ENCODE measurements around the gene NAA40.

DNA sequence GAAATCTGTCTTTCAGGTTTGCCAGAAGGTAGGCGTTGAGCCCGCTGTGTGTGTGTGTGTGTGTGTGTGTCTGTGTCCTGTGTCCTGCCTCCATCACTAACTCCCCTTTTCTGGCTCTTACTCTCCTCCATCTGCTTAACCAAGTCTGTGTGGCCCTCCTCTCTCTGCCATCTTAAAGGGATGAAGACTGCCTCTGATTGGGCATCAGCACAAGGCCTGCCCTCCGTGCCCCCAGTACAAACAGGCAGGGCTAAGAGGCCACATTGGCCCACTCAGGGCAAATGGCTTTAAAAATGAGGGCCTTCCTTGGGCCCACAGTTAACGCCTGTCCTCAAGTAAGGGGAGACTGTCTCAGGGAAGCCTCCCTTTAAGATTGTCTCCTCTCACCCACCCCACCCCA, 32.7 kb upstream of the NAA40 start:
- TF ChIP-seq ZNF687 (CRISPR knock-in tag; IDR thresholded peaks at IDR 0.05) = no peak
- no peak for TF ChIP-seq ZKSCAN1 (IDR thresholded peaks at IDR 0.05; ENCODE audit: low read length)
- no peak for TF ChIP-seq CEBPG (CRISPR knock-in tag; IDR thresholded peaks at IDR 0.05)
- no peak for TF ChIP-seq IRF2 (CRISPR knock-in tag; IDR thresholded peaks at IDR 0.05)
- TF ChIP-seq FOXA3 (CRISPR knock-in tag; IDR thresholded peaks at IDR 0.05) = no peak
- no peak for TF ChIP-seq MYPOP (CRISPR knock-in tag; IDR thresholded peaks at IDR 0.05)
- TF ChIP-seq KDM5A (IDR thresholded peaks at IDR 0.05; ENCODE audit: borderline replicate concordance, low read length) = no peak
- TF ChIP-seq, protein P1, sequence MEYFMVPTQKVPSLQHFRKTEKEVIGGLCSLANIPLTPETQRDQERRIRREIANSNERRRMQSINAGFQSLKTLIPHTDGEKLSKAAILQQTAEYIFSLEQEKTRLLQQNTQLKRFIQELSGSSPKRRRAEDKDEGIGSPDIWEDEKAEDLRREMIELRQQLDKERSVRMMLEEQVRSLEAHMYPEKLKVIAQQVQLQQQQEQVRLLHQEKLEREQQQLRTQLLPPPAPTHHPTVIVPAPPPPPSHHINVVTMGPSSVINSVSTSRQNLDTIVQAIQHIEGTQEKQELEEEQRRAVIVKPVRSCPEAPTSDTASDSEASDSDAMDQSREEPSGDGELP (IDR thresholded peaks at IDR 0.05; ENCODE audit: borderline replicate concordance, low read depth) = no peak
- no peak for TF ChIP-seq ZNF713 (CRISPR knock-in tag; IDR thresholded peaks at IDR 0.05)
